Measurements from ENCODE around the gene TRIP13. TPM values are rescaled to one million over a fixed set of nuclear protein-coding genes. Genes with fewer than 3 reads are reported as not detected.

Gene TRIP13
- total and polyA plus RNA-seq, 2 of the 4 experiments (the other 2 are of a cell fraction), result 17.1 to 35.5 TPM

DNA sequence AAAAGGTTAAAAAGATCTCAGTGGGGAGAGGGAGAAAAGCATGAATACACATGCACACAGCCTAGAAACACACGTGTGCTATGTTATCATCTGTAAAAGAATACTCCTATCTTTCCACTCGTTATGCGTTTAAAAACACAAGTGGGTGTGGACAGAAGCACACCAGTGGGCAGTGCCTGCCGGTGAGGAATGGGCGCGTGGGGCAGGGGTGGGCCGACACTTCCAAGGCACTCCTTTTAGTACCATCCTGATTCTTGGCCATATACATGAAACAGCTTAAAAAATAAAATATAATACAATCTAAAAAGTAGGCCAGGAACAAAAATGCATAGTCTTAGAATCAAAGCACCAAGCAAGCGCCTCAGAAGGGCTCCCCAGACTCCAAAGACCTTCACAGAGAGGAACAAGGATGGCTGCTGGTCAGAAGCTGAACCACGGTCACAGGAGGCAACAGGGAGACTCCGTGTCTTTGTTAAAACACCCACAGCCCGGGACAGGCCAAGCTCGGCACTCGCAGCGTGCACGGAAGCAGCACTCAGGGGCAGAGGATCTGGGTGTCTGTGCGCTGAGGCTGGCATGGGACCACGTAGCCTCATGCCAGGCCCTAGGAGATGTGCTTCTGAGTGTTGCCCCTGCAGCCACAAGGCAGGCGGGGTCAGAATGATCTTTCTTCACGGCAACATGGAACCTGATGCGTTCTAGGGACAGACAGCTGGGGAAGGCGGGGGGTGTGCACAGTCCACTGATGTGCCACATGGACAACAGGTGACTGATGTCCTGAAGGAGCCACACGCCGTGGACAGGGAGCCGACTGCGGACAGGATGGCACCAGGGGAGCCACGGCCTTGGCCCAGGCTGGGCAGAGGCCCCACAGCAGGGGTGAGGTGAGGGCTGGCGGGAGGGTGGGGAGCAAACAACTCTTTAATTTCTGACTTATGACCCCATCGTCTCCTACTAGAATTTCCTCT is 16.0 kb upstream of the TRIP13 start:
- Histone ChIP-seq H2BK15ac (ENCODE audit: low read depth, low read length) (no peak overlapping the region), H3K36me3 (ENCODE audit: control insufficient read depth, insufficient read depth, low read length) (peaks cover 57% of the 10 kb centered on the region), H3K27ac (ENCODE audit: insufficient read depth, low read length) (no peak overlapping the region), H2AFZ (replicated peaks; ENCODE audit: low read length, poor library complexity) (no peak overlapping the region), H3K4ac (ENCODE audit: low read depth, low read length) (no peak overlapping the region), H3K4me3 (ENCODE audit: insufficient read depth, low read depth, low read length) (no peak overlapping the region), H4K91ac (ENCODE audit: insufficient read depth, low read depth, low read length) (no peak overlapping the region), H4K5ac (ENCODE audit: low read depth, low read length) (no peak overlapping the region), H3K14ac (replicated peaks; ENCODE audit: low read depth, low read length) (no peak overlapping the region), H4K8ac (ENCODE audit: low read depth in 2 of 2, low read length in 2 of 2) (no peak overlapping the region), H3K9me3 (ENCODE audit: control insufficient read depth, insufficient read depth, low read length) (no peaks in the 10 kb centered on the region), H3K23ac (ENCODE audit: low read depth, low read length) (no peak overlapping the region), H3K4me1 (ENCODE audit: control insufficient read depth, insufficient read depth, low read length) (no peaks in the 10 kb centered on the region), H3K18ac (ENCODE audit: low read depth, low read length) (no peak overlapping the region), H3K79me1 (ENCODE audit: low read depth in 1 of 2, low read length in 2 of 2) (peaks cover under 1 to 8% of the 10 kb centered on the region in 2 experiments; a peak in 2 of 4 replicates), H2BK5ac (ENCODE audit: low read depth, low read length, poor library complexity, severe bottlenecking) (no peak overlapping the region), H3K27me3 (ENCODE audit: control insufficient read depth, insufficient read depth, low read length) (no peaks in the 10 kb centered on the region), H2BK20ac (ENCODE audit: low read depth, low read length) (no peak overlapping the region), H3K4me2 (ENCODE audit: low read depth, low read length) (no peak overlapping the region), H3K9me1 (ENCODE audit: insufficient read depth, low read length) (no peaks in the 10 kb centered on the region), H2BK120ac (ENCODE audit: low read depth, low read length) (no peak overlapping the region), H2AK5ac (ENCODE audit: low read depth, low read length) (no peak overlapping the region), H3K9ac (ENCODE audit: low read depth, low read length) (no peak overlapping the region), H4K20me1 (ENCODE audit: insufficient read depth, low read length) (peaks cover 3% of the 10 kb centered on the region; the same call in 1 of the 2 replicates), H3K56ac (ENCODE audit: extremely low read depth, insufficient read depth, low read length) (no peak overlapping the region), H2AK9ac (replicated peaks; ENCODE audit: low read depth, low read length, poor library complexity) (peak overlapping the region; percentile 52)
- in situ Hi-C loops (cut with MboI; ENCODE audit: low sequenced_read_pairs), result no loop called here
- POLR2A ChIA-PET (ENCODE audit: unreplicated experiment), result no interaction called here
- CTCF ChIA-PET, result no interaction called here
- WGBS, 2 experiments (ENCODE audit: extremely low coverage in 2 of 2, insufficient read length in 1 of 2), result 90% methylated on average over 7 of the region's 28 CpGs; no CpG with 5 or more reads in 1 of the 2 experiments
- intact Hi-C loops (cut with micrococcal nuclease), result no loop called here
- no peak for DNase-seq
- ATAC-seq (ENCODE audit: low read depth), result no peak
- dilution Hi-C loops (cut with HindIII; ENCODE audit: low sequenced_read_pairs, unreplicated experiment), result no loop called here
- BruUV-seq (replicated peaks), result no TSS peak
- no peak for TF ChIP-seq MAZ (IDR thresholded peaks at IDR 0.05; ENCODE audit: borderline replicate concordance, low read depth, low read length)
- TF ChIP-seq BHLHE40 (IDR thresholded peaks at IDR 0.05; ENCODE audit: low read depth, low read length), result no peak
- TF ChIP-seq SMC3 (IDR thresholded peaks at IDR 0.05; ENCODE audit: low read depth, low read length), result no peak
- TF ChIP-seq POLR2A (IDR thresholded peaks at IDR 0.05; ENCODE audit: low read depth, low read length), result no peak
- no peak for TF ChIP-seq RAD21 (IDR thresholded peaks at IDR 0.05; ENCODE audit: low read length)
- no peak for TF ChIP-seq RFX5 (IDR thresholded peaks at IDR 0.05; ENCODE audit: low read depth, low read length)
- no peak for TF ChIP-seq FOS (IDR thresholded peaks at IDR 0.05; ENCODE audit: low read depth, low read length)
- TF ChIP-seq MAFK (IDR thresholded peaks at IDR 0.05; ENCODE audit: low read depth, low read length), result no peak
- no peak for TF ChIP-seq CEBPB (IDR thresholded peaks at IDR 0.05; ENCODE audit: low read depth, low read length)
- TF ChIP-seq, protein P1, sequence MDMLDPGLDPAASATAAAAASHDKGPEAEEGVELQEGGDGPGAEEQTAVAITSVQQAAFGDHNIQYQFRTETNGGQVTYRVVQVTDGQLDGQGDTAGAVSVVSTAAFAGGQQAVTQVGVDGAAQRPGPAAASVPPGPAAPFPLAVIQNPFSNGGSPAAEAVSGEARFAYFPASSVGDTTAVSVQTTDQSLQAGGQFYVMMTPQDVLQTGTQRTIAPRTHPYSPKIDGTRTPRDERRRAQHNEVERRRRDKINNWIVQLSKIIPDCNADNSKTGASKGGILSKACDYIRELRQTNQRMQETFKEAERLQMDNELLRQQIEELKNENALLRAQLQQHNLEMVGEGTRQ (IDR thresholded peaks at IDR 0.05; ENCODE audit: low read depth, low read length), result no peak
- no peak for TF ChIP-seq RCOR1 (IDR thresholded peaks at IDR 0.05; ENCODE audit: insufficient replicate concordance, low read length)
- TF ChIP-seq CHD1 (IDR thresholded peaks at IDR 0.05; ENCODE audit: low read depth, low read length), result no peak
- TF ChIP-seq, protein P2, sequence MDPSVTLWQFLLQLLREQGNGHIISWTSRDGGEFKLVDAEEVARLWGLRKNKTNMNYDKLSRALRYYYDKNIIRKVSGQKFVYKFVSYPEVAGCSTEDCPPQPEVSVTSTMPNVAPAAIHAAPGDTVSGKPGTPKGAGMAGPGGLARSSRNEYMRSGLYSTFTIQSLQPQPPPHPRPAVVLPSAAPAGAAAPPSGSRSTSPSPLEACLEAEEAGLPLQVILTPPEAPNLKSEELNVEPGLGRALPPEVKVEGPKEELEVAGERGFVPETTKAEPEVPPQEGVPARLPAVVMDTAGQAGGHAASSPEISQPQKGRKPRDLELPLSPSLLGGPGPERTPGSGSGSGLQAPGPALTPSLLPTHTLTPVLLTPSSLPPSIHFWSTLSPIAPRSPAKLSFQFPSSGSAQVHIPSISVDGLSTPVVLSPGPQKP (IDR thresholded peaks at IDR 0.05; ENCODE audit: borderline replicate concordance, low read depth, low read length), result no peak
- TF ChIP-seq, protein P3, sequence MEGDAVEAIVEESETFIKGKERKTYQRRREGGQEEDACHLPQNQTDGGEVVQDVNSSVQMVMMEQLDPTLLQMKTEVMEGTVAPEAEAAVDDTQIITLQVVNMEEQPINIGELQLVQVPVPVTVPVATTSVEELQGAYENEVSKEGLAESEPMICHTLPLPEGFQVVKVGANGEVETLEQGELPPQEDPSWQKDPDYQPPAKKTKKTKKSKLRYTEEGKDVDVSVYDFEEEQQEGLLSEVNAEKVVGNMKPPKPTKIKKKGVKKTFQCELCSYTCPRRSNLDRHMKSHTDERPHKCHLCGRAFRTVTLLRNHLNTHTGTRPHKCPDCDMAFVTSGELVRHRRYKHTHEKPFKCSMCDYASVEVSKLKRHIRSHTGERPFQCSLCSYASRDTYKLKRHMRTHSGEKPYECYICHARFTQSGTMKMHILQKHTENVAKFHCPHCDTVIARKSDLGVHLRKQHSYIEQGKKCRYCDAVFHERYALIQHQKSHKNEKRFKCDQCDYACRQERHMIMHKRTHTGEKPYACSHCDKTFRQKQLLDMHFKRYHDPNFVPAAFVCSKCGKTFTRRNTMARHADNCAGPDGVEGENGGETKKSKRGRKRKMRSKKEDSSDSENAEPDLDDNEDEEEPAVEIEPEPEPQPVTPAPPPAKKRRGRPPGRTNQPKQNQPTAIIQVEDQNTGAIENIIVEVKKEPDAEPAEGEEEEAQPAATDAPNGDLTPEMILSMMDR (conservative IDR thresholded peaks at IDR 0.05; ENCODE audit: low read depth, low read length), result no peak
- TF ChIP-seq NFE2L2 (IDR thresholded peaks at IDR 0.05; ENCODE audit: low read depth, low read length), result no peak

Data from IMR-90 (cell line).